Measurements from ENCODE around the gene PRDM16. TPM values are rescaled to one million over a fixed set of nuclear protein-coding genes. Genes with fewer than 3 reads are reported as not detected.

Gene PRDM16
- total RNA-seq, 1 donor from 2014 or later, result 0.43 TPM

- TF ChIP-seq EZH2 (IDR thresholded peaks at IDR 0.05; ENCODE audit: insufficient read depth, low read length) (no peak), CTCF (IDR thresholded peaks at IDR 0.05; ENCODE audit: insufficient read depth, low read depth, low read length) (no peak)
- Histone ChIP-seq H3K36me3 (ENCODE audit: insufficient read depth, low read length) (no peaks in the 10 kb centered on the region), H4K20me1 (ENCODE audit: insufficient read depth, low read length) (peaks cover 10% of the 10 kb centered on the region), H3K79me2 (ENCODE audit: insufficient read depth, low read length) (no peaks in the 10 kb centered on the region), H3K4me2 (ENCODE audit: low read length) (no peak overlapping the region), H2AFZ (ENCODE audit: low read depth, low read length) (no peak overlapping the region), H3K4me1 (ENCODE audit: insufficient read depth, low read length) (no peaks in the 10 kb centered on the region), H3K27ac (ENCODE audit: low read depth, low read length) (no peak overlapping the region), H3K27me3 (ENCODE audit: insufficient read depth, low read length) (no peaks in the 10 kb centered on the region), H3K9ac (ENCODE audit: low read length) (no peak overlapping the region), H3K9me3 (ENCODE audit: insufficient read depth, low read depth, low read length) (no peaks in the 10 kb centered on the region), H3K4me3 (ENCODE audit: insufficient read depth, low read depth, low read length) (no peak overlapping the region)
- no peak for DNase-seq (ENCODE audit: low read depth)
- H3K4me1 Mint-ChIP-seq (ENCODE audit: low read depth, unreplicated experiment), result no peaks in the 10 kb centered on the region
- no peak for FAIRE-seq
- H3K27me3 Mint-ChIP-seq (ENCODE audit: low read depth, unreplicated experiment), result peaks cover 26% of the 10 kb centered on the region
- no peak overlapping the region for H3K4me3 Mint-ChIP-seq (ENCODE audit: unreplicated experiment)
- no peaks in the 10 kb centered on the region for H3K36me3 Mint-ChIP-seq (ENCODE audit: low read depth, unreplicated experiment)
- peaks cover 3% of the 10 kb centered on the region for H3K9me3 Mint-ChIP-seq (ENCODE audit: unreplicated experiment)
- no peak overlapping the region for H3K27ac Mint-ChIP-seq (ENCODE audit: unreplicated experiment)
Measured at GRCh38 chr1:3198371-3199271, 129.6 kb downstream of the PRDM16 start.

GRCh38 chr1:3204725-3205124 lies 135.7 kb downstream of the PRDM16 start:
- Histone ChIP-seq H3K4me2 (ENCODE audit: low read length) (no peak overlapping the region), H3K27me3 (ENCODE audit: insufficient read depth, low read length) (no peaks in the 10 kb centered on the region), H2AFZ (ENCODE audit: low read depth, low read length) (no peak overlapping the region), H4K20me1 (ENCODE audit: insufficient read depth, low read length) (peaks cover 14% of the 10 kb centered on the region), H3K9me3 (ENCODE audit: insufficient read depth, low read depth, low read length) (no peaks in the 10 kb centered on the region), H3K27ac (ENCODE audit: low read depth, low read length) (no peak overlapping the region), H3K36me3 (ENCODE audit: insufficient read depth, low read length) (no peaks in the 10 kb centered on the region), H3K4me1 (ENCODE audit: insufficient read depth, low read length) (no peaks in the 10 kb centered on the region), H3K79me2 (ENCODE audit: insufficient read depth, low read length) (no peaks in the 10 kb centered on the region), H3K9ac (ENCODE audit: low read length) (no peak overlapping the region), H3K4me3 (ENCODE audit: insufficient read depth, low read depth, low read length) (no peak overlapping the region)
- Mint-ChIP-seq H3K9me3 (ENCODE audit: unreplicated experiment) (no peaks in the 10 kb centered on the region), H3K27me3 (ENCODE audit: low read depth, unreplicated experiment) (peaks cover 54% of the 10 kb centered on the region), H3K4me1 (ENCODE audit: low read depth, unreplicated experiment) (no peaks in the 10 kb centered on the region), H3K27ac (ENCODE audit: unreplicated experiment) (no peak overlapping the region), H3K36me3 (ENCODE audit: low read depth, unreplicated experiment) (no peaks in the 10 kb centered on the region), H3K4me3 (ENCODE audit: unreplicated experiment) (no peak overlapping the region)
- no peak for FAIRE-seq
- TF ChIP-seq CTCF (IDR thresholded peaks at IDR 0.05; ENCODE audit: insufficient read depth, low read depth, low read length) (no peak), EZH2 (IDR thresholded peaks at IDR 0.05; ENCODE audit: insufficient read depth, low read length) (no peak)
- no peak for DNase-seq (ENCODE audit: low read depth)

- Histone ChIP-seq H3K4me1 (ENCODE audit: insufficient read depth, low read length) (no peaks in the 10 kb centered on the region), H2AFZ (ENCODE audit: low read depth, low read length) (no peak overlapping the region), H3K4me3 (ENCODE audit: insufficient read depth, low read depth, low read length) (no peak overlapping the region), H3K27me3 (ENCODE audit: insufficient read depth, low read length) (no peaks in the 10 kb centered on the region), H3K9me3 (ENCODE audit: insufficient read depth, low read depth, low read length) (no peaks in the 10 kb centered on the region), H4K20me1 (ENCODE audit: insufficient read depth, low read length) (peaks cover 12% of the 10 kb centered on the region), H3K4me2 (ENCODE audit: low read length) (no peak overlapping the region), H3K9ac (ENCODE audit: low read length) (no peak overlapping the region), H3K36me3 (ENCODE audit: insufficient read depth, low read length) (no peaks in the 10 kb centered on the region), H3K79me2 (ENCODE audit: insufficient read depth, low read length) (no peaks in the 10 kb centered on the region), H3K27ac (ENCODE audit: low read depth, low read length) (no peak overlapping the region)
- no peaks in the 10 kb centered on the region for H3K9me3 Mint-ChIP-seq (ENCODE audit: unreplicated experiment)
- H3K27ac Mint-ChIP-seq (ENCODE audit: unreplicated experiment), result no peak overlapping the region
- H3K4me3 Mint-ChIP-seq (ENCODE audit: unreplicated experiment), result no peak overlapping the region
- TF ChIP-seq EZH2 (IDR thresholded peaks at IDR 0.05; ENCODE audit: insufficient read depth, low read length) (no peak), CTCF (IDR thresholded peaks at IDR 0.05; ENCODE audit: insufficient read depth, low read depth, low read length) (no peak)
- no peaks in the 10 kb centered on the region for H3K4me1 Mint-ChIP-seq (ENCODE audit: low read depth, unreplicated experiment)
- H3K36me3 Mint-ChIP-seq (ENCODE audit: low read depth, unreplicated experiment), result no peaks in the 10 kb centered on the region
- FAIRE-seq, result no peak
- H3K27me3 Mint-ChIP-seq (ENCODE audit: low read depth, unreplicated experiment), result peaks cover 54% of the 10 kb centered on the region
- no peak for DNase-seq (ENCODE audit: low read depth)
Measured at GRCh38 chr1:3205815-3206214, 136.8 kb downstream of the PRDM16 start.

Data from astrocyte (in vitro differentiated cells and primary cell).